ENCODE measurements around the gene TRAK2. TPM values are rescaled to one million over a fixed set of nuclear protein-coding genes. Genes with fewer than 3 reads are reported as not detected.
"Not testable (repeated sequence)": the region's sequence is repeated elsewhere in the genome, so short reads cannot be mapped to it uniquely, and the experiment has no call there.

The TRAK2 gene, protein sequence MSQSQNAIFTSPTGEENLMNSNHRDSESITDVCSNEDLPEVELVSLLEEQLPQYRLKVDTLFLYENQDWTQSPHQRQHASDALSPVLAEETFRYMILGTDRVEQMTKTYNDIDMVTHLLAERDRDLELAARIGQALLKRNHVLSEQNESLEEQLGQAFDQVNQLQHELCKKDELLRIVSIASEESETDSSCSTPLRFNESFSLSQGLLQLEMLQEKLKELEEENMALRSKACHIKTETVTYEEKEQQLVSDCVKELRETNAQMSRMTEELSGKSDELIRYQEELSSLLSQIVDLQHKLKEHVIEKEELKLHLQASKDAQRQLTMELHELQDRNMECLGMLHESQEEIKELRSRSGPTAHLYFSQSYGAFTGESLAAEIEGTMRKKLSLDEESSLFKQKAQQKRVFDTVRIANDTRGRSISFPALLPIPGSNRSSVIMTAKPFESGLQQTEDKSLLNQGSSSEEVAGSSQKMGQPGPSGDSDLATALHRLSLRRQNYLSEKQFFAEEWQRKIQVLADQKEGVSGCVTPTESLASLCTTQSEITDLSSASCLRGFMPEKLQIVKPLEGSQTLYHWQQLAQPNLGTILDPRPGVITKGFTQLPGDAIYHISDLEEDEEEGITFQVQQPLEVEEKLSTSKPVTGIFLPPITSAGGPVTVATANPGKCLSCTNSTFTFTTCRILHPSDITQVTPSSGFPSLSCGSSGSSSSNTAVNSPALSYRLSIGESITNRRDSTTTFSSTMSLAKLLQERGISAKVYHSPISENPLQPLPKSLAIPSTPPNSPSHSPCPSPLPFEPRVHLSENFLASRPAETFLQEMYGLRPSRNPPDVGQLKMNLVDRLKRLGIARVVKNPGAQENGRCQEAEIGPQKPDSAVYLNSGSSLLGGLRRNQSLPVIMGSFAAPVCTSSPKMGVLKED
- total RNA-seq: 10 to 100 TPM; 35.4 to 62.2 (median 50.1) TPM

DNA sequence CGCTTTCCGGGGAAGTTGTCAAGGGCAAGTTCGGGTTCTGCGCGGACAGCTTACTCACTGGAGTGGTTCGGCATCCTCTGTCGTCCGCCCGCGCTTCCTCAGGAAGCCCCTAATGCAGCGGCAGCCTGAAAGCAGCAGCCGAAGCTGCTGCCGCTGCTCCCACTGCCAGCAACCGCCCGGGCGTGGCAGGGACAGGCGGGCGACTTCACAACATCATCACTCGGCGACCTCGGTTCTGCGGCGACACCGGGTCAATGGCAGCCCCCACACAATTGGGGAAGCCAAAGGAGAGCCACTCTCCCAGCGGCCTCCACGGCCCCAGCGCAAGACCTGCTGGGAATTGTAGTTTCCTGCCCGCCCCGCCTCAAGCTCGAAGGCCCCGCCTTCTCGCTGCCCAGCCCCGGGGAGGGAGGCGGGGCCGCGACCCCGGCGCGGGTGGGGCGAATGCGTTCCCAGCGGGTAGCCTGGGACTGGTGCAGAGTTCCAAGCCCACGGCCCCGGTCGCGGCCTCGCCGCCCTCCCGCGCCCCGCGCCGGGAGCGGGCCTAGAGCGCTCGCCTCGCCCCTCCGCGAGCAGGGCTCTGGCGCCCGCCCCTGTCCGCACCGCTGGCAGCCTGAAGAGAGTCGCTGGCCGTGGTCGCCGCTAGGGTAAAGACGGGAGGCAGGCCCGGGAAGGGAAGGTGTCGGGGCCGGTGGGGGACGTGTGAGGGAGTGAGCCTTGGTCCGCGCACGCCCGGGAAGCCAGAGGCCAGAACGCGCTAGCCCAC is at the start of gene TRAK2, which contains the start of gene STRADB:
TRAK2 (minus strand) TSS at position 167 of the 766 bp plus-strand sequence. CDS start 30,951 bp downstream, outside the sequence.
STRADB (plus strand) TSS at position 449 of the 766 bp plus-strand sequence. CDS start 3,101 bp downstream, outside the sequence.
- Histone ChIP-seq H3K27ac (peak within 1 kb of the TSS; percentile 84 to 90), H3K4me1 (peaks cover 0 to 8% of the 10 kb centered on the region in 2 donors), H3K36me3 (no peaks in the 10 kb centered on the region), H3K9me3 (no peaks in the 10 kb centered on the region), H3K27me3 (no peaks in the 10 kb centered on the region), H3K4me3 (peak within 1 kb of the TSS; percentile 71 to 89 (median 77))
- TF ChIP-seq CTCF (IDR thresholded peaks at IDR 0.05) (peak; percentile 18 to 56 (median 38)), POLR2AphosphoS5 (IDR thresholded peaks at IDR 0.05) (peak; percentile 44 to 79 (median 44)), POLR2A (IDR thresholded peaks at IDR 0.05) (peak; percentile 37)
- peak; percentile 87 to 88 for DNase-seq (ENCODE audit: low spot score in 2 of 2)
- intact Hi-C loops (cut with DNase I; ENCODE audit: low total_unique reads): no loop called here

DNA sequence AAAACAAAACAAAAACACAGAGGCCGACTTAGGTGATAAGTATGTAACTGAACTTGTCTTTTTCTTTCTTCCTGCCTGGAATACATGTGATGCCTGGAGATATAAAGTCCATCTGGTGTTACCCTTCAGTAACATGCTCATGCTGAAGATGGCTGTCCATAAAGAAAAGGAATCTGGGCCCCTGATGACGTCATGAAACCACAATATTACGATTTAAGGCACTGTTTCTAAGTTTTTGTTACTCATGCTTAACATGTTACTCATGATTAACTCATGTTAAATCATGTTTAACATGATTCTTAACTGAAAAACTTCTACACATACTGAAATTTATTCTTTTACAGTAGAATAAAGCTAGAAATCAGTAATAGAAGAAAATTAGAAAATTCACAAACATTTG is 49.3 kb upstream of the TRAK2 start:
- intact Hi-C loops (cut with DNase I; ENCODE audit: low total_unique reads): no loop called here
- H3K4me3 ChIP-seq: no peak overlapping the region
- no peak for DNase-seq (ENCODE audit: low spot score in 2 of 2)
- no peaks in the 10 kb centered on the region for H3K4me1 ChIP-seq
- H3K36me3 ChIP-seq: no peaks in the 10 kb centered on the region
- H3K9me3 ChIP-seq: peaks cover 7 to 18% of the 10 kb centered on the region in 2 donors
- no peak for TF ChIP-seq POLR2AphosphoS5 (IDR thresholded peaks at IDR 0.05)
- no peak overlapping the region for H3K27ac ChIP-seq
- H3K27me3 ChIP-seq: no peaks in the 10 kb centered on the region

DNA sequence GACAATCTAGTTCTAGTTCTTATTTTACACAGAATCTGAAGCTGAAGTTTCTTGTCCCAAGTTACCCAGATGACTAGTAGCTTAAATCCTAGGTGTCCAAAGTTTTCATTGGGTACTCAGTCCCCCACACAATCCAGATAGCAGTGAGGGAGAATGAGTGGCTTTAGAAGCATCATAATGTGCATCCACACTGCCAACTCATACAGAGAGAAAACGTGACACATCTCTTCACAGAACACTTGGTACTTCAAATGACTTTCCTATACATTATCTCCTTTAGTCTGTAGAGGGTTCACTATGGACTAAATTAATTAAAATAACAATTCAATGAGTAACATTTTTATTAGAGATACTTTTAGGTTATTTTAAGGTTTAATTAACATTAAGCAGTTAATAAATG is 45.5 kb upstream of the TRAK2 start:
- H3K27me3 ChIP-seq: no peaks in the 10 kb centered on the region
- no peaks in the 10 kb centered on the region for H3K36me3 ChIP-seq
- H3K9me3 ChIP-seq: peaks cover 1 to 2% of the 10 kb centered on the region in 2 donors
- TF ChIP-seq POLR2A (IDR thresholded peaks at IDR 0.05): no peak
- TF ChIP-seq POLR2AphosphoS5 (IDR thresholded peaks at IDR 0.05): no peak
- TF ChIP-seq CTCF (IDR thresholded peaks at IDR 0.05): no peak
- no peak overlapping the region for H3K27ac ChIP-seq
- intact Hi-C loops (cut with DNase I; ENCODE audit: low total_unique reads): no loop called here
- no peak overlapping the region for H3K4me3 ChIP-seq
- no peak for DNase-seq (ENCODE audit: low spot score in 2 of 2)
- no peaks in the 10 kb centered on the region for H3K4me1 ChIP-seq

DNA sequence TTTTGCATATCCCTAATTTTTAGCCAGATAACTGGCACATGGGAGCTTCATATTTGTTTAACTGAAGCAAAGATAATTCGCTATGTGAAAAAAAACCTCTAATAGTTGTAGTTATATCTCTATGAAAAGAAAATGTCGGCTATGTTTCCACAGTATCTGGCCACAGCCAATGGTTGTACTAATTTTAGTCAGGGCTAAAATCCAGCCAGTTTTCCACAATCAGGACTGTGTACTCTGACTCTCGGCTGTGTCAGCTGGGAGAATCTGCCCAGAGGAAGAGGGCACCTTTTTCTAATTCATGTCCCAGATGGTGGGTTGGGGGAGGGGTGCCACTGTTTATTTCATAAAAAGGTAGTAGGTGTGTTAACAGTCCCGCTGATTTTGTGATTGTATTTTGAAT is 39.0 kb upstream of the TRAK2 start:
- no peaks in the 10 kb centered on the region for H3K36me3 ChIP-seq
- no peaks in the 10 kb centered on the region for H3K9me3 ChIP-seq
- intact Hi-C loops (cut with DNase I; ENCODE audit: low total_unique reads): no loop called here
- no peaks in the 10 kb centered on the region for H3K4me1 ChIP-seq
- H3K27ac ChIP-seq: no peak overlapping the region
- no peak for TF ChIP-seq POLR2AphosphoS5 (IDR thresholded peaks at IDR 0.05)
- TF ChIP-seq POLR2A (IDR thresholded peaks at IDR 0.05): no peak
- DNase-seq (ENCODE audit: low spot score in 2 of 2): no peak
- no peaks in the 10 kb centered on the region for H3K27me3 ChIP-seq
- no peak overlapping the region for H3K4me3 ChIP-seq

DNA sequence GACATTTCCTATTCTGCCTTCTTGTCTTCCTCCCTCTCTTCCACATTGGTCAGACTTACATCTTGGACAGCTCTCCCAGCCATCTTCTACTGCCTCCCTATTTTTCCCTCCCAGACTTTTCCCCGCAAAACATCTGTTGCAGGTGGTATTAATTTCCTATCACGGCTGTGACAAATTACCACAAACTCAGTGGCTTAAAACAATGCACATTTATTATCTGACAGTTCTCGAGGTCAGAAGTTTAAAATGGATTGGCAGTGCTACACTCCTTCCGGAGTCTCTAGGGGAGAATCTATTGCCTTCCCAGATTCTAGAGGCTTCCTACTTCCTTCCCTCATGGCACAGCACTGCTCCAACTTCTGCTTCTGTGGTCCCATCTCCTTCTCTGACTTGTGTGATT is 33.5 kb upstream of the TRAK2 start:
- H3K4me1 ChIP-seq: no peaks in the 10 kb centered on the region
- H3K27ac ChIP-seq: no peak overlapping the region
- DNase-seq (ENCODE audit: low spot score in 2 of 2): no peak
- H3K4me3 ChIP-seq: no peak overlapping the region
- no peaks in the 10 kb centered on the region for H3K27me3 ChIP-seq
- no peaks in the 10 kb centered on the region for H3K36me3 ChIP-seq
- H3K9me3 ChIP-seq: no peaks in the 10 kb centered on the region
- TF ChIP-seq CTCF (IDR thresholded peaks at IDR 0.05) (no peak), POLR2AphosphoS5 (IDR thresholded peaks at IDR 0.05) (no peak), POLR2A (IDR thresholded peaks at IDR 0.05) (no peak)
- intact Hi-C loops (cut with DNase I; ENCODE audit: low total_unique reads): no loop called here

DNA sequence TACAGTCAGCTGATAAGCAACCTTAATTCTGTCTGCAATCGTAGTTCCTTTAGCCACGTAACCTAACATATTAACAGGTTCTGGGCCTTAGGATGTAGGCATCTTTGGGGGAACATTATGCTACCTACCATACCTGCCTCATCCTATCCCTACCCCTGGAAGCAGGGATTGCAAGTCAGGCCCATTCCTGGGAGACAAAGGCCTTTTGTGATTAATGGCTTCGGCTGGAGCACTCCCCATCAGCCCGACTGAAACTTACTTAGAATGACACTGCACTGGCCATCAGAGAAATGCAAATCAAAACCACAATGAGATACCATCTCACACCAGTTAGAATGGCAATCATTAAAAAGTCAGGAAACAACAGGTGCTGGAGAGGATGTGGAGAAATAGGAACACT is 32.5 kb upstream of the TRAK2 start:
- intact Hi-C loops (cut with DNase I; ENCODE audit: low total_unique reads); H3K36me3 ChIP-seq; H3K9me3 ChIP-seq; DNase-seq (ENCODE audit: low spot score in 2 of 2); H3K27me3 ChIP-seq; H3K4me3 ChIP-seq; H3K27ac ChIP-seq; H3K4me1 ChIP-seq: not testable (repeated sequence)
